NCI-H82 (cell line): Measurements from ENCODE around the gene C2CD3.
"Not testable (repeated sequence)": the region's sequence is repeated elsewhere in the genome, so short reads cannot be mapped to it uniquely, and the experiment has no call there.

Experiments
- DNase-seq: peaks from one replicate; lab custom pipeline; 2025; lab: John Stamatoyannopoulos, UW

Gene C2CD3

DNA sequence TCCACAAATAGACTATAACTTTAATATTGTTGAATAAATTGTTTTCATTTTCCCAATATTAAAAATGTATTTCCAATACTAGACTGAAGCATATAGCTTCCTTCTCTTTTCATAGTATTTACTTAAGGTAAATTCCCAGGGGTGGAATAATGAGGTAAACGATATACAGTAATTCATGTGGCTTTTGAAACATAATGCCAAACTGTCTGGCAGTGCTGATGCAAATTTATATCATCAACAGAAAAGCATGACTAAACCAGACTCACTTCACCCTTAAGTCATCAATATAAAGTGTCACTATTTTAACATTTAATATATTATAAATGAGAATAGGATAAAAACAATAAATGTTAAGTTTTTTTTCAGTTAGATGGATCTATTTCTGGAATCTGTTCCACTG lies 13.6 kb downstream of the C2CD3 start:
- DNase-seq, result no peak

DNA sequence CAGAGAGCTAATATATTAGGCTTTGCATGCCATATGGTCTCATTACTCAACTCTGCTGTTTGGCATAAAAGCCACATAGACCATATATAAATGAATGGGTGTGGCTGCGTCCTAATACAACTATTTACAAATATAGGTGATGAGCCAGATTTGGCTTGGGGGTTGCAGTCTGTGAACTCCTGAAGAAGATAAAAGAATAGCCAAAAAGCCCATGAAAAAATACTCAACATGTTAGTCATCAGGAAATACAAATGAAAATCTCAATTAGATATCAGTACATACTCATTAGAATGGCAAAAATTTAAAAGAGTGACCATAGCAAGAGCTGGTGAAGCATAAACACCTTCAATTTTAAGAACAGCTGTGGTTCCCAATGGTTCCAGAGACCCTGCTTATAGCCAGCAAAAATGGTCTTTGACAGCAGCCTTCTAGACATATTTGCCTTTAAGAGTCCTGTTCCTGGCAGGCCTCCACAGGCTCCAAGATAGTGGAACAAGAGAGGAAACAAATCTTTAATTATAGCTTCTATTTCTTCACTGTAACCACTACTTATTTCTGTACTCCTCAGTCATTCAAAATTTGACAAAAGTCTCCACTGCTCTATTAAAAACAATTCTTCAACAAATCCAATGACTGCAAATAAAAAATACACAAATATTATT lies 16.1 kb downstream of the C2CD3 start:
- no peak for DNase-seq

DNA sequence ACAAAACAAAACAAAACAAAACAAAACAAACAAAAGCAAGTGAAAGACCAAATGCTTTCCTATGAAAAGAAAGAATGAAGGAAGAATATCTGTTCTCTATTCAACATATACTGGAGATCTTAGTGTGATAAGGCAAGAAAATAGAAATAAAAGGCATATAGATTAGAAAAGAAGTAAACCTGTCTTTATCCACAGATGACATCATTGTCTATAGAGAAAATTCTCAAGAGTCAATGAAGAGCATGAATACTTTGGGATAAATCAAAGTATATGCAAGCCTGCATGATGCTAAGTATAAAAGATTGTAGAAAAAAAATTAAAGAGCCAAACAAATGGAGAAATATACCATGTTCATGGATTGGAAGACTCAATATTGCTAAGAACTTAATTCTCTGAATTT lies 17.6 kb downstream of the C2CD3 start:
- DNase-seq, result no peak

DNA sequence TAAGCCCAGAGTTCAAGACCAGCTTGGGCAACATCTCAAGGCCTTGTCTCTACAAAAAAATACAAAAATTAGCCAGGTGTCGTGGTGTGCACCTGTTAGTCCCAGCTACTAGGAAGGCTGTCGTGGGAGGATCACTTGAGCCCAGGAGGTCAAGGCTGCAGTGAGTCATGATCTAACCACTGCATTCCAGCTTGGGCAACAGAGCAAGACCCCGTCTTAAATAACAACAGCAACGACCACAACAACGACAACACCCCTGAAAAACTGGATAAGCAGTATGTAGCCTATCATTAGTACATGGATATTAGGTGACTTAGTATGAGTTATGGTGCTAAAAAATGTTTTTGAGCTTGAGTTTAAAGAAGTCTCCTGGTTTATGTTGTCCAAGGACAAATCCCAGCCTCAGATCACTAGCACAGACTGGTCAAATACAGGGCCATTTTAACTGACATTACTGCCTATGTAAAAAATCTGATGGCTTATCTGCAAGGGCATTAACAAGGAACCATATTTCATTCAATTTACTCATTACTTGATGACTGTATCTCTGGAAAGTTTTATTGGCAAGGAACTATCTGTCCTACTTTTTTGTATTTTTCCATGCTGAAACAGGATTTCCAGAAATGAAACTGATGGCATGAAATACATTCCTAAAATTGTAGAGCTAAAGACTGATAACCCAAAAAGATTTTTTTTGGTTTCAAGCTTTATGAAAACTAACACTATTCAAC lies 23.4 kb downstream of the C2CD3 start:
- no peak for DNase-seq

DNA sequence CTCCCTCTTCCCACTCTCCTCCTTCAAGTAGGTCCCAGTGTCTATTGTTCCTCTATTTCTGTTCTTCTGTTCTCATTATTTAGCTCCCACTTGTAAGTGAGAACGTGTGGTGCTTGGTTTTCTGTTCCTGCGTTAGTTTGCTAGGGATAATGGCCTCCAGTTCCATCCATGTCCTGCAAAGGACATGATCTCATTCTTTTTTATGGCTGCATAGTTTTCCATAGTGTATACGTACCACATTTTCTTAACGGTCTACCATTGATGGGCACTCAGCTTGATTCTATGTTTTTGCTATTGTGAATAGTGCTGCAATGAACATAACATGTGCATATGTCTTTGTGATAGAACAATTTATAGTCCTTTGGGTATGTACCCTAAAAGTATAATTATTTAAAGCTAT lies 26.2 kb downstream of the C2CD3 start:
- DNase-seq, result no peak

DNA sequence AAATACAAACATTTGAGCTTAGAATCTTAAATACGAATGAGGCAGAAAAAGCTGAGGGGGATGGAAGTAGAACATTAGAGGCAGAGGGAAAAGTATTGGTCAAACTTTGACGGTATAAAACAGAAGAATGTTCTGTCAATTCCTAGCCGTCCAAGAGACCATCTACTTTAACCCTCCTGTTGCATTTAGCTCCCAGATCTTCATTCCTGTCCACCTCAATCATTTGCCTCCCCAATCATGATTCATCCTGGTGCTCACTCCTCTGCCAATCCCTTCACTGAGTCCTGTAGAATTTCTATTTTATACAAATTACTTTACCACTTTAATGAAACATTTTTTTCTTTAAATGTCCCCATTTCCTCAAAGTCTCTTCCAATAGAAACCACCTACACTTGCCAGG lies 28.2 kb downstream of the C2CD3 start:
- no peak for DNase-seq

DNA sequence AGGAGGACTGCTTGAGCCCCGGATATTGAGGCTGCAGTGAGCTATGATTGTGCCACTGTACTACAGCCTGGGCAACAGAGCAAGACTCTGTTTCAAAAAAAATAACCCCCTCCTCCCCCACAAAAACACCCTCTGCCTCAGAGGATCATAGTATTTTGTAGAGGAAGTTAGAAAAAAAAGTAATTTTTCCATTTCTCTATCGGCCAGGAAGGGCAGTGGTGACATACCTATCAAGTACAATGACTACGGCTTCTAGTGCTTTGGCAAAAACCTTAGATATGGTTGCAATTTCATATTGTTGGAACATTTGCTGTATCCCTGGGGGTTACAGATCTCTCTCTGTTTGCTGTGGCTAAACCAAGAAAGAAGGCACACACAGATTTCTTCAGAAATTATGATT lies 28.9 kb downstream of the C2CD3 start:
- no peak for DNase-seq

DNA sequence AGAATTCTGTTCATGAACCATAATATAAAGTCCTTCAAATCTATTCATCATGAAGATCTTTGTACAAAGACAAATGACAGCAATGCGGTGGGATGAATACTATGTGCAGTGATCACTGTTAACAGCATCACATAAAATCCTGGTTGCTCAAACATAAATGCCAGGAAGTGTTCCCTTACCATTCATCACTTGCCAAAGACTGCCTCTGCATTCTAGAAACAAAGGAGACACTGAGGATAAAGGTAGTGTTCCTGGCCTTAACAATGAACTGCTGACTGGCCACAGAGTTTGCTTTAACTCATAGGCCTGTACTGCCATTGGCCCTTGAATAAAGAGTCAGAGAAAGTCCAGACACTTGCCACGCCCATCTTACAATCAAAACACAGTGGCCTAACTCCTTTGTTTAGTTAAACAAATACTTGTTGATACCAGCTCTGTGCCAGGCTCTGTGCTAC lies 29.5 kb downstream of the C2CD3 start:
- DNase-seq, result no peak

DNA sequence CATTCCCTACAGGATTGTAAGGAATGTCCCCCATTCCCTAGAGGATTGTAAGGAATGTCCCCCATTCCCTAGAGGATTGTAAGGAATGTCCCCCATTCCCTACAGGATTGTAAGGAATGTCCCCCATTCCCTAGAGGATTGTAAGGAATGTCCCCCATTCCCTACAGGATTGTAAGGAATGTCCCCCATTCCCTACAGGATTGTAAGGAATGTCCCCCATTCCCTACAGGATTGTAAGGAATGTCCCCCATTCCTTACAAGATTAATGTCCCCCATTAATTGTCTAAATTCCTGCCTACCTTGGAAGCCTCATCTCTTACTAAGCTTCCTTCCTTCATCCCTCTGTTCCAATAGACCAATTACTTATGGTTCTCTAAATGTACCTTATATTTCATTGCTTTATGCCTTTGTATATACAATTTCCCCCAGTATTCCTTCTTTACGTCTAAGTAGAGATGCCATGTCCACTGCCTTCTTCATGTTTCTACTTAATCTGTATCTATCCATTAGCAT lies 30.8 kb downstream of the C2CD3 start:
- not testable (repeated sequence) for DNase-seq

DNA sequence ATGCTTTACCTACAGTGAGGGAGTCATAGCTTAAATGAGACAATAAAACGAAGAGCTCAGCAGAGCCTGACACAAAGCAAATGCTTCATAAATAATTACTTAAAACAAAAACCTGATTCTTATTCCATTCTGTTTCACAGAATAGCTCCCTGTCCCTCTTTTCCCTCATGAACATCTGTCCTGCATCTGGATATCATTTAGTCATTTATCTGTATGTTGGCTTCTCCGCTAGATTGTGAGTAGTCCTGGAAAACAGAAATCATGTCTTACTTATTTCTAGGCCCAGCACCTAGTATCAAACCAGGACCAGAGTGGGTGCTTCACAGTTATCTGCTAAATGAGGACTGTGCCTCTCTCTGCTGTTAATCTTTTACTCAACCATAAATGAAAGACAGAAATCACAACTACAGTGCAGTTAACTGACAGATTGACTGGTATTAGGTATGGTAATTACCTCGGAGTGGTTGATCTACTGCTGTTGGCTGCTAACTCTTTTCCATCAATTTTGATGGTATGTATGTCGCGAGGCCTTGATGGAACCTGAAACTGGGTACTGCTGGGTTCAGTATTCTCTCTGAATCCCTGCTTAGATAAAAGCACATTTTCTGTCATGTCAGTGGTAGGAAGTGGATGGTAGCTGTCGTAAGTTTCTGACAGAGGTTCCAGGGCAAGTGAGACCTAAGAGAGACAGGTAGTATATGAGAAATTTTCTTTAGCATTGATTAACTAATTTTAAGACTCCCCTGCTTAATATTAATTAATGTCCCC lies 31.5 kb downstream of the C2CD3 start:
- no peak for DNase-seq

DNA sequence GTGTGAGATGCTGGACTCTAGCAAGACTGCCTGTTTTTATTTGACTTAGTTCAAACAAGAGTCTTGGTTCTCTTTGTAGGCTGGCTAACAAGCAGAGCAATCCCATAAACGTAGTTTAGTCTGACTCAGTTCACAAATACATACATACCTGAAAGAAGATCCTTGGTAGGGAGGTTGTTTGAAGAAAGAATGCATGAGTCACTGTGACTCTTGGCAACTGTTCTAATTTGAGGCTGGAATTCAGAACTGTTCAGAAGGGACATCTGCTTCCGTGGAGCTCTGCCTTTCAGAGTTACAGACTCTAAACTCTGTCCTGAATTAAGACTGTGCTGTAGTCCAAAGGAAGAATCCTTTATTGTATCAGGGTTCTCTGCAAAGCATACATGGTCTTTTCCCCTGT lies 32.2 kb downstream of the C2CD3 start:
- DNase-seq, result no peak

DNA sequence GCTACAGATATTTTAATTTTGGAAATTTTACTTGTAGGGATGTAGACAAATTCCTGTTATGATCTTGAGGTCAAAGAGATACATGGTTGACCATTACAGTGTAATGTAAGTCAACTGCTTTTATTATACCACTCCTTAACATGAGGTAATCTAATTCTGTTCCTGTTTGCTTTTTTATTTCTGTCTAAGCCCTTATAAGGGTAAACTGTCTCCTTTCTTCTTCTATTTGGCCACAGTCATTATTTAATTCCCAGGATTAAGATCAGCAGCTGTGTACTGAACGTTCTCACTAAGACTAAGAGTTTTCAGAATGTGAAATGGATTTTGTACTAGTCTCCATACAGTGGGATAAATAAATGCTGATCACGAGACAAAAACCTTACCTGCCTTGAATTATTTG lies 32.8 kb downstream of the C2CD3 start:
- peak; percentile 3 for DNase-seq

DNA sequence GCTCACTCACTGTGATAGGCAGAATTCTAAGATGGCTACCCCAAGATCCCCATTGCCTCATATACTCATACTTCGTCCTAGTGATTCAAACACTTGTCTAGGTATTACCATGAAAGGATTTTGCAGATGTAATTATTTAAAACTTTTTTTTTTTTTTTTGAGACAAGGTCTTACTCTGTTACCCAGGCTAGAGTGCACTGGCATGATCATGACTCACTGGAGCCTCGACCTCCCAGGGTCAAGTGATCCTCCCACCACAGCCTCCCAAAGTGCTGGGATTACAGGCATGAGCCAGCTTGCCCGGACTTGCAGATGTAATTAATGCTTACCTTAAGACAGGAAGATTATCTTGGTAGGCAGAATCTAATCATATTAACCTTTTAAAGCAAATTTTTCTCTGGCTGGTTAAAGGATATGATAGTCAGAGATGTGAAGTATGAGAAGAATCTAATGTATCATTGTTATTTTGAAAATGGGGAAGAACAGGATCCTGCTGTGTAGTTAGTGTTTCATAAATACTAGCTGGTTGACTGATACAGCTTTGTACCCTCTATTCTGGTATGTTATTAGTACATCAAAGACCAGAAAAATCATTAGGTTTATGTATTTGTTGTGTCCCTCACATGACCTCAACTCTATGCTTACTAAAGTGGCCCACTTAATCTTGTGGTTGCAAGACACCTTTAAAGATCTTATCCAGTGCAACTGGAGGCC lies 35.5 kb downstream of the C2CD3 start:
- peak; percentile 42 for DNase-seq

DNA sequence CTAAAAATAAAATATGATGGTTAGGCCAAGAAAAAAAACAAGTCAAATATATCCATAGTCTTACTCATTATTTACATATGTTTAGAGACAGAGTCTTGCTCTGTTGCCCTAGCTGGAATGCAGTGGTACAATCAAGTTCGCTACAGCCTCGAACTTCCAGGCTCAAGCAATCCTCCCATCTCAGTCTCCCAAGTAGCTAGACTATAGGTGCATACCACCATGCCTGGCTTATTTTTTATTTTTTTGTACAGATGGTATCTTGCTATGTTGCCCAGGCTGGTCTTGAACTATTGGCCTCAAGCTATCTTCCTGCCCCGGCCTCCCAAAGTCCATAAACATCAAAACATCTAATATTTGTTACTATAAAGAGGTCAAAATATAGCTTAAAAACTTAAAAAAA lies 36.1 kb downstream of the C2CD3 start:
- no peak for DNase-seq

DNA sequence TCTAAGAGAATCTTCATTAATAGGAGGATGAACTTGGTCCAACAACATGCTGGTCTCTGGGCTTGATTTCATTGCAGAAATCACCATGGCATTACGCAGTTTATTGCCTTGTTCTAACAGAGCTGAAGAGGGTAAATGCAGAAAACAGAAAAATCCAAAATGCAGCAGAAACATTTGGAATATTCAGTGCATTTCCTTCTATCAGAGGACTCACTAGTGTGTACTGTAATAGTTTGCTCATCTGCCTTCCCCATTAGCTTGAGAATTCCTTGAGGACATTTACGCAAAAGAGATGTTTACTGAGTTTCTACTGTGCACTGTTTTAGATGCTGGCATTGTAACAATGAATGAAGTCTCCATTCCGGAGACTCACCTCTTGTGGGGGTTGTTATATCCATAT lies 37.4 kb downstream of the C2CD3 start:
- no peak for DNase-seq

DNA sequence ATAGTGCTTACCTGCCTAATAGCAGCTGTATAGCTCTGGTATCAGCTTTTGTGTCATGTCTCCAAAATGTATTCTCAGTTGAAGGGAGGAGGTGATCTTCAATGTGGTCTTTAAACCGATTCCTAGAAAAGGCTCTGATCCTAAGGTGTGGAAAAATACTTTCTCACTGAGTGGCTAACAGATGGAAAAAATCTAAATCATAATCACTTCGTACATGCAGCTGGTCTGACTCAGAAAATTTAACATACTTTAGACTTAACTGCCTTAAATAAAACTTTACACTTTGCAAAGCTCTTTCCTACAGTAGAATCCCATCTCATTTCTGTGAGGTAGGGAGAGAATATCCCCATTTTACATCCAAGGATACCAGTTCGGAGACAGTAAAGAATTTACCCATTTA lies 38.0 kb downstream of the C2CD3 start:
- DNase-seq, result no peak

DNA sequence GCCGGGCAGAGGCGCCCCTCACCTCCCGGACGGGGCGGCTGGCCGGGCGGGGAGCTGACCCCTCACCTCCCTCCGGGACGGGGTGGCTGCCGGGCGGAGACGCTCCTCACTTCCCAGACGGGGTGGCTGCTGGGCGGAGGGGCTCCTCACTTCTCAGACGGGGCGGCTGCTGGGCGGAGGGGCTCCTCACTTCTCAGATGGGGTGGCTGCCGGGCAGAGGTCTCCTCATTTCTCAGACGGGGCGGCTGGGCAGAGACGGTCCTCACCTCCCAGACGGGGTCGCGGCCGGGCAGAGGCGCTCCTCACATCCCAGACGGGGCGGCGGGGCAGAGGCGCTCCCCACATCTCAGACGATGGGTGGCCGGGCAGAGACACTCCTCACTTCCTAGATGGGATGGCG lies 41.7 kb downstream of the C2CD3 start:
- DNase-seq, result not testable (repeated sequence)

DNA sequence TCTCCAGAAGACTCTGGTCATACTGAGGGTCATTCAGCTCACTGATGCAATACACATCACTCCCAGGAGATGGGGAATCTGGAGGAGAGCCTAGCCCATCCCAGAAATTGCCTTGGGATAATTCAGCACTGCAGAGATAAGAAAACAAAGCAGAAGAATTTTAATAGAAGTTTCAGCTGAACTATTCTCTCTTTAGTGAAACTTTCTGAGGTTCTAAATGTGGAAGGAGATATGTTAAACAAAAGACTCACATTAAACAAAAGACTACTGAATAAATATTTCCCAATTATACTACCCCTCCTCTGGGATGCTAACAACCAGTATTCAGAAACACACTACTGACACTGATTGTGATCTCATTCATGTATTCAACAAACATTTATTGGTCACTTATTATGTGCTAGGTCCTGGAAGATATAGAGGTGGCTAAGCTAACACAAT lies 47.8 kb downstream of the C2CD3 start:
- DNase-seq, result no peak

DNA sequence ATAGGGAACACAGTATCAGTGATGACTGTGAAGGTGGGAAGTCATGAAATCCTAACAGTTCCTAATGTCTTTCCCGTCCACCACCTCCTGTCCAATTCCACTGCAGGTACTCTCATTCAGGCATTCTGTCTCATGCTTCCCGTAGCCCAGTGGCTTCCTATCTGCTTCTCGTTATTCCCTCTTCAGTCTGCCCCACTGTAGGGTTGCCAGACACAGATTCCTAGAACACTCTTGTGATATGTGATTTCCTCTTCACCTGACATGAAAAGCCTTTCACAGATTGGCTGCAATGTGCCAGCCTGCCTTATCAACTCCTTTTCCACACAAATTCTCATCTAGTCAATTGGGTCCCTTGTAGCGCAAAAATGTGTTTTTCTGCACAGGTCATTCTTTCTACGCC lies 49.0 kb downstream of the C2CD3 start:
- no peak for DNase-seq

DNA sequence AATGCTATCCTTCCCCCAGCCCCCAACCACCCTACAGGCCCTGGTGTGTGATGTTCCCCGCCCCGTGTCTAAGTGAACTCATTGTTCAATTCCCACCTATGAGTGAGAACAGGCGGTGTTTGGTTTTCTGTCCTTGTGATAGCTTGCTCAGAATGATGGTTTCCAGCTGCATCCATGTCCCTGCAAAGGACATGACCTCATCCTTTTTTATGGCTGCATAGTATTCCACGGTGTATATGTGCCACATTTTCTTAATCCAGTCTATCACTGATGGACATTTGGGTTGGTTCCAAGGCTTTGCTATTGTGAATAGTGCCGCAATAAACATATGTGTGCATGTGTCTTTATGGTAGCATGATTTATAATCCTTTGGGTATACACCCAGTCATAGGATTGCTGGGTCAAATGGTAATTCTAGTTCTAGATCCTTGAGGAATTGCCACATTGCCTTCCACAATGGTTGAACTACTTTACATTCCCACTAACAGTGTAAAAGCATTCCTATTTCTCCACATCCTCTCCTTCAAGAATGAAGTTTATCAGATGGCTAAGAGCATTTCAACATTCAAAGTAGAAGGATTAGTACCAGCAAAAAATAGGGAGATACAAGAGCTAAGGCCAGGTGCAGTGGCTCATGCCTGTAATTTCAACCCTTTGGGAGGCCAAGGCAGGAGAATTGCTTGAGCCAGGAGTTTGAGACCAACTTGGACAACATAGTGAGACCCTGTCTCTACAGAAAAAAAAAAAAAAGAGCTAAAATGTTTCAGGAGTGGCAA lies 50.4 kb downstream of the C2CD3 start:
- not testable (repeated sequence) for DNase-seq

DNA sequence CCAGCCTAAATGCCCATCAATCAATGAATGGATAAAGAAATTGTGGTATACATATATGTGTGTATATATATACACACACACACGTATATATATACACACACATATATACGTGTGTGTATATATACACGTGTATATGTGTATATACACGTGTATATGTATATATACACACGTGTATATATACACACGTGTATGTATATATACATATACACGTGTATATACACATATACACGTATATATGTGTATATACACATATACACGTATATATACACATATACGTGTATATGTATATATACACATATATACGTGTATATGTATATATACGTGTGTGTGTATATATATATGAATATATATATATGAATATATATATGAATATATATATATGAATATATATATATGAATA lies 54.1 kb downstream of the C2CD3 start:
- DNase-seq, result no peak
